Right lung (tissue), 5 donors: Measurements from ENCODE around the gene PROCR. TPM values are rescaled to one million over a fixed set of nuclear protein-coding genes. Genes with fewer than 3 reads are reported as not detected.
"Not testable (repeated sequence)": the region's sequence is repeated elsewhere in the genome, so short reads cannot be mapped to it uniquely, and the experiment has no call there.

Experiments used
- DNase-seq, 2 donors: peaks; one replicate each; pipeline ENCODE4 v3.0.0-alpha.2; 2013
- polyA plus RNA-seq, 5 donors: library from polyadenylated mRNA; unstranded; fragments of 120-200 nt; gene quantifications; one replicate each; pipeline versions ENCODE4 v1.2.1 to v1.2.3, GENCODE V29; 2013; ENCODE audit warnings: inconsistent platforms in 1 of 5, low replicate concordance in 1 of 5; ENCODE audit not compliant: insufficient read length in 5 of 5, insufficient read depth in 1 of 5

Gene PROCR
- polyA plus RNA-seq, 5 donors: 35.1 to 61.7 (median 39.9) TPM

- no peak for DNase-seq
Observed at GRCh38 chr20:35156978-35157377, 14.9 kb upstream of the PROCR start.

GRCh38 chr20:35160341-35160740 is 11.5 kb upstream of the PROCR start:
- not testable (repeated sequence) for DNase-seq

GRCh38 chr20:35164531-35164930 is 7.3 kb upstream of the PROCR start:
- DNase-seq: not testable (repeated sequence)

GRCh38 chr20:35165221-35166185 is 6.4 kb upstream of the PROCR start:
- DNase-seq: no peak

GRCh38 chr20:35166242-35166830 is 5.5 kb upstream of the PROCR start:
- DNase-seq: peak in 1 of 2 donors; percentile 57

GRCh38 chr20:35167787-35168186 is 4.1 kb upstream of the PROCR start:
- DNase-seq: no peak

GRCh38 chr20:35168701-35169409 is 3.0 kb upstream of the PROCR start:
- DNase-seq: not testable (repeated sequence)

- no peak for DNase-seq
Observed at GRCh38 chr20:35171438-35171752, 477 bp upstream of the PROCR start.

- DNase-seq: no peak
Observed at GRCh38 chr20:35172434-35172806, 548 bp downstream of the PROCR start.

GRCh38 chr20:35173576-35174192 is 1.8 kb downstream of the PROCR start:
- DNase-seq: no peak

- DNase-seq: no peak
Observed at GRCh38 chr20:35174458-35175216, 2.8 kb downstream of the PROCR start.

GRCh38 chr20:35176132-35176531 is 4.3 kb downstream of the PROCR start:
- no peak for DNase-seq

GRCh38 chr20:35179292-35180212 is 7.7 kb downstream of the PROCR start:
- no peak for DNase-seq

GRCh38 chr20:35180266-35180665 is 8.4 kb downstream of the PROCR start:
- no peak for DNase-seq

GRCh38 chr20:35181731-35182130 is 9.9 kb downstream of the PROCR start:
- no peak for DNase-seq

GRCh38 chr20:35186691-35187289 is 14.9 kb downstream of the PROCR start:
- DNase-seq: not testable (repeated sequence)

- no peak for DNase-seq
Observed at GRCh38 chr20:35187584-35188190, 15.8 kb downstream of the PROCR start.

GRCh38 chr20:35189223-35189622 is 17.4 kb downstream of the PROCR start:
- not testable (repeated sequence) for DNase-seq

- no peak for DNase-seq
Observed at GRCh38 chr20:35190556-35190955, 18.7 kb downstream of the PROCR start.
